Non-pigmented ciliary epithelial cell (primary cell): ENCODE data around the gene CAPN10.

Source experiments
- DNase-seq: peaks from one replicate; pipeline ENCODE4 v3.0.0-alpha.2; 2010; ENCODE audit warnings: low read depth

Gene CAPN10

DNA sequence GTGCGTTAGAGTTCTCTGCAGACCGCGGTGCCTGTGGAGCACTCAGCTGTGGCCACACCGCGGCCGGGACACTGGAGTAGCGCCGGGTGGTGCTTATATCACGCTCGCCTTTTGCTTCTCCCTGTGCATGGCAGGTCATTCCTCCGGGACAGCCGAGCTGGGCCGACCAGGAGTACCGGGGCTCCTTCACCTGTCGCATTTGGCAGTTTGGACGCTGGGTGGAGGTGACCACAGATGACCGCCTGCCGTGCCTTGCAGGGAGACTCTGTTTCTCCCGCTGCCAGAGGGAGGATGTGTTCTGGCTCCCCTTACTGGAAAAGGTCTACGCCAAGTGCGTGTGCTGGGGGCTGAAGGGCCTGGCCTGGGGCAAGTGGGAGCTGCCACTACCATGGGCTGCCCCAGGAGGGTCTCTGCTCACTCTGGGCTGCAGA is 4.2 kb downstream of the CAPN10 start:
- DNase-seq: no peak

DNA sequence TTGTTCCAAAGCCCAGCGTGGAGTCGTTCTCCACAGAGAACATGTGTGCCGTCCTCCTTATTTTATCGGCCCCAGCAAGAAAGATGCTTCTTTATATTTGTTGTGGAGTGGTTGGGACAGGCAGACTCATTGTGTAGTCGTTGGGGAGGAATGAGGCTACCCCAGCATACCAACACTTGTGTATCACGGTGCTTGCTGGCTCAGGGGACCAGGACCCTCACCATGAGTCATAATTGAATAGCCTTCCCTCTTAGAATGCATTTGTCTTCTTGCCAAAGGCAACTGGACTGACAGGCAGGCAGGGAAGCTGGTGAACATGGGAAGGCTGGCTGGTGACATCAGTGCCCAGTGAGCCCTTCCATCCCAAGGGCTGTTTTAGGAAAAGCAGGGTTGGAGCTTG is 4.7 kb downstream of the CAPN10 start:
- DNase-seq: no peak

DNA sequence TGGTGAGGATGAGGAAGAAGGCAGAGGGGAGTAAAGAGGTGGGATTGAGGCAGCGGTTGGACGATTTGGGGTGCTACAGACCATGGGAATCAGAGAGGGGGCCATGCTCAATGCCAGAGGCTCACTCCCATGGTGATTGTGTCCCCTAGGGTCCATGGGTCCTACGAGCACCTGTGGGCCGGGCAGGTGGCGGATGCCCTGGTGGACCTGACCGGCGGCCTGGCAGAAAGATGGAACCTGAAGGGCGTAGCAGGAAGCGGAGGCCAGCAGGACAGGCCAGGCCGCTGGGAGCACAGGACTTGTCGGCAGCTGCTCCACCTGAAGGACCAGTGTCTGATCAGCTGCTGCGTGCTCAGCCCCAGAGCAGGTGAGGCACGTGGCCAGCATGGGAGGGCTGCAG is 5.2 kb downstream of the CAPN10 start:
- no peak for DNase-seq

DNA sequence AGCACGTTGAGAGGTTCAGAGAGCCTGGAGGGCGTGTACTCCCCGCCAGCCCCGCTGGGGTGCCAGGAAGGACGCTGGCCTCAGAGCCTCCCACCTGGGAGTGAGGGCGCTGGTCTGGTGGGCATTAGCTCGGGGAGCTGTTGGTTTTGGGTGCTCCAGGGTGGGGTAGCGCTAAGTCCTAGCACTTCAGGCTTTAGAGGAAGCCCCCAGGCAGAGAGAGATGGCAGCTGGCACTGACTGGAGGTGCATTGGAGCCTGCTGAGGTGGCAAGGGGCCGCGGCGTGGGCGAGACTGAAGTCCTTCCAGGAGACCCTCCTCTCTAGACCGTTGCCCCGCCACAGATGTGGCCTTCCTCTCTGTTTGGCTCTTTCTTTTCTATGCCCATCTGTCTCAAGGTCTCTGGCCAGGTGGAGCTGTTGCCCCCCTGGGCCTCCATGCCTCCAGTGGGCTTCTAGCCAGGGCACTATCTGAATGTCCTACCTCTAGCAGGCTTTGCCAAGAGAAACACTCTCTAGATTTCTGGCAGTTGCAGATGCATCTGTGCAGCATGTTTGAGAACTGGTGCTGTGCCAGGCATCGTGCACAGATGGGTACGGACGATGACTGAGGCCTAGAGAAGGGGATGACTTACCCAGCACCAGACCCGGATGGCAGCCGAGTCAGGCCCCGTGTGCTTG is 6.6 kb downstream of the CAPN10 start:
- no peak for DNase-seq

DNA sequence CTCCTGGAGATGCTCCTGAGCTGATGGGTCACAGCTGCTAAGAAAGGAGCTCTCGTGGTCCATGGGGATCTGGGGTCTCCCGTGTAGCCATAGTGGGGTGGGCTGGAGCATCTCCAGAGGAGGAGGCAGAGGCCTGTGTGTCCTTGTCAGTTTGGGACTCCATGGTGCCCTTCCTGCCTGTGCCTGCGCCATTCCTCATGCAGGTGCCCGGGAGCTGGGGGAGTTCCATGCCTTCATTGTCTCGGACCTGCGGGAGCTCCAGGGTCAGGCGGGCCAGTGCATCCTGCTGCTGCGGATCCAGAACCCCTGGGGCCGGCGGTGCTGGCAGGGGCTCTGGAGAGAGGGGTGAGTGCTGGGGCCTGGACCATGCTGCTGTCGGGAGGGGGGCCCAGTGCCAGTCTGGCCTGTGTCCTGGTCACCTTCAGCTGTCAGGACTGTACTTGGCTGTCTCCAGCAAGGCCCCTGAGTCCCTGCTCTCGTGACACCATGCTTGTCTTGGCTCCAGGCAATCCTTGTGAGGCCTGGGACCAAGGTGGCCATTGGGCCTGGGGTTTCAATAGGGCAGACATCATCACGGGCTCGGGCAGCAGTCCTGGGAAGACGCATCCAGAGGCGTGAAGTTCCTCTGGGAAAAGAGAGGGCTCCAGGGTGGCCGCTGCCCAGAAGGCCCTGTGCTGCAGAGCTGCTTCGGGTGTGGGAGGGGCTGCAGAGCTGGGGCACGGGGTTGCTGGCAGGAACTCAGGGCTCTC is 7.3 kb downstream of the CAPN10 start:
- no peak for DNase-seq

DNA sequence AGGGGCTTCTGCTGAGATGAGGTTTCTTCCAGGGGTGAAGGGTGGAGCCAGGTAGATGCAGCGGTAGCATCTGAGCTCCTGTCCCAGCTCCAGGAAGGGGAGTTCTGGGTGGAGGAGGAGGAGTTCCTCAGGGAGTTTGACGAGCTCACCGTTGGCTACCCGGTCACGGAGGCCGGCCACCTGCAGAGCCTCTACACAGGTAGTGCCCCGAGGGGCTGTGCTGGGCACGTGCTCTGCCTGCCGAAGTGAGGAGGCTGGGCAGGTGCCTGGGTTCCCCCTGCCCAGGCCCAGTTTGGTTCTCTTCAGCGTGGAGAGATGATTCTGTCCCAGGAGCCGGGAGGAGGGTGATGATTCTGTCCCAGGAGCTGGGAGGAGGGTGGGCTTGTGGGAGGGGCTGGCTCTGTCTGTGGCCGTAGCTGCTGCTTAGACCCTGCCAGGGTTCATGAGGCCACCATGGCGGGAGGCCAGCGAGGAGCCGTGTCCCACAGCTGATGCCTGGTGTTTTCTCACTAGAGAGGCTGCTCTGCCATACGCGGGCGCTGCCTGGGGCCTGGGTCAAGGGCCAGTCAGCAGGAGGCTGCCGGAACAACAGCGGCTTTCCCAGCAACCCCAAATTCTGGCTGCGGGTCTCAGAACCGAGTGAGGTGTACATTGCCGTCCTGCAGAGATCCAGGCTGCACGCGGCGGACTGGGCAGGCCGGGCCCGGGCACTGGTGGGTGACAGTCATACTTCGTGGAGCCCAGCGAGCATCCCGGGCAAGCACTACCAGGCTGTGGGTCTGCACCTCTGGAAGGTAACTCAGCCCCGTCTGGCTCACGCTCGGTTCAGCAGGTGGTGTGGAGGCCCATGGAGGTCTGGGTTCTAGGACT is 8.2 kb downstream of the CAPN10 start:
- no peak for DNase-seq

DNA sequence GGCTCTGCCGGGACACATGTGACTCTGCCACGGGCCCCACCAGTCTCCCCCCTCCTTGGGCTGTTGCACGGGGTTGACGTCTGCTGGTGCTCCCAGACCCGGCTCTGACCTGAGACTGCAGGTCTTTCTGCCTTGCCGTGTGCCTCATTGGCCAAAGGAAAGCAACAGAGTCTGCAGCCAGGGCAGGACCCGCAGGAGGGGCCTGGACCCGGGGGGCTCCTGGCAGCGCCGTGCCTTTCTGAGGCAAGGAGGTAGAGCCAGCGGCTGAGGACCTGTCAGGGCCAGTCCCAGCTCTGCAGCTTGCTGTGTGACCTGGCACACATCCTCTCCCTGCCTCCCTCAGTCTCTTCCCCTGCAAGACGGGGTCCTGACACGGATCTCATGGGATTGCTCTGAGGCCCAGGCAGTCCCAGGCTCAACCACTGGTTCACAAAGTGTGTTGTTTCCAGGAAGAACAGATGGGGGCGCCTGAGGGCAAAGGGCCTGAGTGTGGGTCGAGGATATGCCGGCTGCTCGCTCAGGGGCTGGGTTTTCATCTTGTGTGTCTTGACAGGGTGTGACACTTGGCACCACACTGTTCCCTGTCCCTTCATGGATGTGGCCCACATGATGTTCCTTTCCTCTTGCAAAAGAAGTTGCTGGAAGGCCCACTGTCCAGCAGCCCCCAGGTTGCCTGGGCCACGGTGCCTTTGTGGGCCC is 9.0 kb downstream of the CAPN10 start:
- DNase-seq: no peak

DNA sequence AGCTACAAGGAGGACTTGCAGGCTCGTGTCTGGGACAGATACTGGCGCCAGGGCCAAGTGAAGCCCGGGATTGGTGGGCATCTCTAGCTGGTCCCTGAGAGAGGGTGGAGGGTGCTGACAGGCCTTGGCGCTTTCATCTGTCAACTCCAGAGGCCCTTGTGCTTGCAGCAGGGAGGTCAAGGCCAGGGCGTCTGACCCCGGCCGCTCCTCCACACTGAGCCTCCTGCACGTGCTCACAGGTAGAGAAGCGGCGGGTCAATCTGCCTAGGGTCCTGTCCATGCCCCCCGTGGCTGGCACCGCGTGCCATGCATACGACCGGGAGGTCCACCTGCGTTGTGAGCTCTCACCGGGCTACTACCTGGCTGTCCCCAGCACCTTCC is 9.5 kb downstream of the CAPN10 start:
- no peak for DNase-seq

DNA sequence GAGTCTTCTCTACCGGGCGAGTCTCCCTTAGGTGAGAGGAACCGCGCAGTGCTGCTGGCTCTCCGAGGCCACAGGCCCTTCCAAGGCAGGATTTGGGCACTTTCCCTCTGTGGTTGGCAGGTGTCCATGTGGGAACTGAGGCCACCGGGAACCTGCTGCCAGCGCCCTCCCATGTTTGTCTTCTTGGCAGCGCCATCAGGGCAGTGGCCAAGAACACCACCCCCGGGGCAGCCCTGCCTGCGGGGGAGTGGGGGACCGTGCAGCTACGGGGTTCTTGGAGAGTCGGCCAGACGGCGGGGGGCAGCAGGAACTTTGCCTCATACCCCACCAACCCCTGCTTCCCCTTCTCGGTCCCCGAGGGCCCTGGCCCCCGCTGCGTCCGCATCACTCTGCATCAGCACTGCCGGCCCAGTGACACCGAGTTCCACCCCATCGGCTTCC is 10.0 kb downstream of the CAPN10 start:
- no peak for DNase-seq

DNA sequence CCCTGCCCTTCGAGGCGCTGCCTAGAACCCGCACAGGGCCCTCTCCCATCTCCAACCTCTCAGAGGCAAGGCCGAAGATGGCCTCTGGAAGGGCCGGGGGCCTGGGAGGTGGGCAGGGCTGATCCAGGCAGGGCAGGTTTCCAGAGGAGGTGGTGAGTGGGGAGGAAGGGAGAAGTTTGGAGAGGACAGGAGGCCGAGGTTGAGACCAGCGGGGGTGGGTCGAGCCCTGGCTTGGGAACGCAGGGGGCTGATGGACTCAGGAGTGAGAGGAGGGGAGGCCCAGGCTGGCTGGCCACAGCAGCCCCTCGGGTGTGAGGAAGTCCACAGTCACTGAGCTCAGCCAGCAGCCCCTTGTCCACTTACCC is 10.5 kb downstream of the CAPN10 start:
- DNase-seq: no peak

DNA sequence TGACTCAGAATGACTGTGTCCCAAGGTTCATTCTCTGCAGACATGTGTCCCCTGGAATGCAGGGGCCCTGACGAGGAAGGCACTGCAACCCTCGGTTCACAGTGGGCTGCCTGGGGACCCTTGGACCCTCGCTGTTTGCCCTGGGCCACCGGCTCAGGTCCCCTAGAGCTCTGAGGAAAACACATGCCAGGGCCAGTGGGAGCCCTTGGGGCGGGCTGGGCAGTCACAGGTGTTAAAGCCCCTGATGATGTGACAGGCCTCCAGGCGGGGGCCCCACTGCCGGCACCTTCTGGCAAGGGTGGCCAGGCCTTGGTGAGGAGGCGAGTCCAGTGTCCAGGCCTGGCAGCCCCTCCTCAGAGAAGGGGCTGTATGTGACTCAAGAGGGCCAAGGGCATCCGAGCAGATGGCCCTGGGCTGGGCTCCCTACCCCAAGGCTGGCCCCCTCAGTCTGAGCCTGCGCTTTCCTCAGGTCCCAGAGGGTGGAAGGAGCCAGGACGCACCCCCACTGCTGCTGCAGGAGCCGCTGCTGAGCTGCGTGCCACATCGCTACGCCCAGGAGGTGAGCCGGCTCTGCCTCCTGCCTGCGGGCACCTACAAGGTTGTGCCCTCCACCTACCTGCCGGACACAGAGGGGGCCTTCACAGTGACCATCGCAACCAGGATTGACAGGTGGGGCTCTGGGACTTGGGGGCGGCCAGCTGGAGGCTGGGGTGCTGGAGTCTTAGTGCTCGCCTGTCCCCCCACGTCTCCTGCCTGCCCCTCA is 11.1 kb downstream of the CAPN10 start:
- DNase-seq: no peak

DNA sequence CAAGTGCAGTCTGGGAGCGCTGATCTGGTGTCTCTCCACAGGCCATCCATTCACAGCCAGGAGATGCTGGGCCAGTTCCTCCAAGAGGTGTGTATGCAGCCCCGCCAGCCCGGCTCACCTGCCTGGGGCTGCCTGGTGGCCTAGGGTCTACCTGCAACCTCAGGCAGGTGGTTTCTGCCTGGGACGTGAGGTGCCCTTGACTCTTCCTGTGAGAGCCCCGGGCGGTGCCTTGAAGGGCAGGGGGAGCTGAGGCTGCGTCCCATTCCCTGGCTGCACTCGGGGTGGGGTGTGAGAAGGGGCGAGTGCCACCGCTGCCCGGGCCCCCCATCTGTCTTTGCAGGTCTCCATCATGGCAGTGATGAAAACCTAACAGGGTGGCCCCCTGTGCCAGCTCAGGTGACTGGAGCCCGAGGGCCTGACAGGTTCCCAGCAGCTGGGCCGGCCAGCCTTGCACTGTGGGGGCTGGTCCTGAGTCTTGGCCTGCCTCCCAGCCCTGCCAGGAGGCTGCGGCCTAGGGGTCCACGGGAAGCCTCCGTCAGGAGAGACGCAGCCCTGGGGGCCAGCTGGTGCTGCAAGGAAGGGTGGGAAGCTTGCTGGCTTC is 11.9 kb downstream of the CAPN10 start:
- DNase-seq: no peak

DNA sequence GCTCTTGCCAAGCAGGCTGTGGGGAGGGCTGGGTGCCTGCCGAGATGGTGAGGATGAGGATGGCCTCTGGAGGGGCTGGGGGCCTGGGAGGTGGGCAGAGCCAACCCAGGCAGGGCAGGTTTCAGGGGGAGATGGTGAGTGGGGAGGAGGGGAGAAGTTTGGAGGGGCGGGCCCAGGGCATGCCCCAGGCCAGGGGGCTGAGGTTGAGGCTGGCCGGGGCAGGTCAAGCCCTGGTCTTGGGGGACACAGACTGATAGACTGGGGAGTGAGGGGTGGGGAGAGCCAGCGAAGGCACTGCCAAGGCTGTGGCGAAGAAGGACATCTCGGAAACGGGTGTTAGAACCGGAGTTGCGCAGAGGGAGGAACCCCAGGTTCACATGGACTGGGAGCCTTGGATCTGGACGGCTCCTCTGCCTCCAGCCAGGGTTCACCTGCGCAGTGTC is 12.6 kb downstream of the CAPN10 start:
- DNase-seq: no peak

DNA sequence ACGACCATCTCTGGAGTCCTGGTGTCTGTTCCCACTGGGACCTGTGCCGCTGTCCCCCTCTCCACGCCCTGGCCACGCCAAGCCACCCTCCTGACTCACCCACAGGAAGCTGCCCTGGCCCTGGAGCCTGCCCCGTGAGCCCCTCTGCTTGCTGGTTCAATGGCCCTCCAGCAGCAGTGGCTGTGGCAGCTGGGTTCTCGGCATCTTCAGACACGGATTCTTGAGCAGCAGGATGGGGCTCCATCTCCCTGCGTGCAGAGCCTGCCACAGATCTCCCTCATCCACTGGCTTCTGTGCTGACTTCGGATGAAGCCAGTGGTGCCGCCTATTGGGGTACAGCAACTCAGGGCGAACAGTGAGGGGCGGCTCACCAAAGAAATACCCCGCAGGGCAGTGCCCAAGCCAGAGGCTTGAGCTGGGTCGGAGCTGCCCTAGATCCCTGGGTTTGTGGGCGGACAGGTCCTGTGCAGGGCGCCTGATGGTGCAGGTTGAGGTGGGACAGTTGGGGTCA is 14.0 kb downstream of the CAPN10 start:
- DNase-seq: no peak

DNA sequence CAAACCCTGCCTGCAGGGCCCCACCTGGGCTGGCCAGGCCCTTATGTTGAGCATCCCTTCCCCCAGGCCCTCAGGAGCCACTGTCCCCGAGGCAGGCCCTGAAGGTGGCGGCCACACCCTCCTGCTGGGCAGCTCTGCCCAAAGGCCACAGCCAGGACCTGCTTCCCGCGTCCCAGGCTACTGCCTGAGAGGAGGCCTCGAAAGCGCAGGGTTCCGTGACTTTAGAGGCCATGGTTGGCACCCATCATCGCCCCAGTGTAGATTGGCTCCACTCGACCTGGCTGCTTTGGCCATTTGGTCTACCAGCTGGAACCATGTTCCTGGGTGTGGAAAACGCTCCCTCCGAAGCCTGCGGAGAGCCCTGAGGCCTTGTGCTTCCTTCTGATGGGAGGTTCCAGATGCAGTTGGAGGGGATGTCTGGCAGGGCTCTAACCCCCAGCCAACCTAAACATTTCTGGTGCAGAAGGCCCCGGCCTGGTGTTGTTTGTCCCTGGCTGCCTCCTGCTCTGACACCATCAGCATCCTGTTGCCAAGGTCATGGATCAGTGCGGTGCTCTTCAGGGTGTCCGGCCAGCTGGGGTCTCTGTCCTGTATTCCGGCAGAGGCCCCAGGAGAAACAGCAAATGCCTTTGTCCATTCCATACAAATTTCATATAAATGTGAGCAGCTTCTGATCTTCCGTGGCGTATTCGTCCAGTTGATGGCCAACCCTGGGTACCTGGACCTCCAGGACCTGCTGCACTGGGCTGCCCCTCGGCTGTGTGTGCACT is 14.7 kb downstream of the CAPN10 start:
- no peak for DNase-seq

DNA sequence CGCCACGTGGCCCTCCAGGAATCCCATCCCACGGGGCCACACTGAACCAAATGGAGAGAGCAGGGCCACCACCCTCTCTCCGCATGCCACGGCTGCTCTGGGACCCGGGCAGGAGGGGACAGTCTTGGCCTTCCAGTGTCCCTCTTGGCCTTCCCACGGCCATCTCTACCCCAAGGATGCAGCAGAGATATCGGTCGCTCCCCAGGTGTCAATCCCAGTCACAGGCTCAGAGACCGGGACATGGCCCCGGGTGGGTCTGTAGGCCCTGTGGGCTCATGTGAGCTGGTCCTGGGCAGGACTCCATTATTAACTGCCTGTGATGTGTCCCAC is 15.3 kb downstream of the CAPN10 start:
- no peak for DNase-seq

DNA sequence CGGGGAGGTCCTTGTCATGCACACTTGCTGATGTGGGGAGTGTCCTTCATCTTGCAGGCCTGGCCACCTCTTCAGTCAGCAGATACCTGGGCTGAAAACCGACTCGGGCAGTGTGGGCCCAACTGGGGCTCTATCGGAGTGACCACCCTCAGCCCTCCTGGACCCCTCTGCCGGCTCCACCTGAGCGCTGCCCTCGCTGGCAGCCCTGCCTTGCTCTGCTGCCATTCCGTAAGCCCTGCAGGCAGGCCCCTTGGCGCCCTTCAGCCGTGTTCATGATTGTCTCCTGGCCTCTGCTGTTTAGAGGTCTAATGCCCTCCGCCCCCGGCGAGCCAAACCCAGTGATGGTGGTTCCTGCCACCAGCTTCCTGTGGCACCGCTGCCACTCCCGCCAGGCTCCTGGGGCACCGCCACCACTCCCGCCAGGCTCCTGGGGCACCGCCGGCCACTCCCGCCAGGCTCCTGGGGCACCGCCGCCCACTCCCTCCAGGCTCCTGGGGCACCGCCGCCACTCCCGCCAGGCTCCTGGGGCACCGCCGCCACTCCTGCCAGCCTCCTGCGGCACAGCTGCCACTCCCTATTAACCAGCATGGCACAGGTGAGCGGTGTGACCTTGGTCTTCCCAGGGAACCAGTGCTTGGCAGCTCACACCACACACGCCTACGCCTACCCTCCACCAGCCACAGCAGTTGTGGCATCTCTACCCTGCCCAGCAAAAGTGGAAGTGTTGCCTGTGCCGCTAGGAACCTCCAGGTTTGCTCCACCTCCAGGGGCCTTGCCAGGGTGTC is 15.9 kb downstream of the CAPN10 start:
- no peak for DNase-seq

DNA sequence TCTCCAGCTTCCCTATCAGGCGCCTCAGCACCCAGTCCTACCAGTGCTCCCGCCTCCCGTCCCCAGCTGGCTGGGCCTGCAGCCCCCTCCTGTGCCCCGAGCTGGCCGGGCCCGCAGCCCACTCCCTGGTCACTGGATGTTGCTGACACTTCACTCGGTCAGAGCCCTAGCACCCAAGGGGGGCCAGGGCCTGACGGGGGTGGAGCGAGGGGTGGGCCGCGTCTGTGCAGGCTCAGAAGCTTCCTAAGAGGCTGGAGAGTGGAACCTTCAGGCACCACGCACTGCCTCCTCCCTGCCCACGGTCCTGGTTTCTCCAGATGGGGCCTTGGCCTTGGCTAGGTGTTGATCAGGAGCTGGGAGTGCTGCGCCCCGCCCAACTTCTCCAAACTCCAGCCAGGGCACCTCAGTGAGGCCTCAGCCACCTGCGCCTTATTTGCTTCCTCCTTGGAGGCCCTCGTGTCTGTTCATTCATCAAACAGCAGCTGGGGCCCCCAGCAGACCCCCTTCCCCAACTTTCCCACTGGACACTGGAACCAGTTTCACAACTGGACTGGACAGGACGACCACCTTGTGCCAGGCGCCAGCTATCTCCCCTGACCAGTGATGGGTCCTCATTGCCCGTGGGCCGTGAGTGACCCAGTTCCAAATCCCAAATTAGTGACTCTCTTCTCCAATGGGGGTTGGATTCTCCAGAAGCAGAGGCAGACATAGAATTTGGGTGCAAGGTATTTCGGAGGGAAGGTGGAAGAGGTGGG is 16.7 kb downstream of the CAPN10 start:
- no peak for DNase-seq

DNA sequence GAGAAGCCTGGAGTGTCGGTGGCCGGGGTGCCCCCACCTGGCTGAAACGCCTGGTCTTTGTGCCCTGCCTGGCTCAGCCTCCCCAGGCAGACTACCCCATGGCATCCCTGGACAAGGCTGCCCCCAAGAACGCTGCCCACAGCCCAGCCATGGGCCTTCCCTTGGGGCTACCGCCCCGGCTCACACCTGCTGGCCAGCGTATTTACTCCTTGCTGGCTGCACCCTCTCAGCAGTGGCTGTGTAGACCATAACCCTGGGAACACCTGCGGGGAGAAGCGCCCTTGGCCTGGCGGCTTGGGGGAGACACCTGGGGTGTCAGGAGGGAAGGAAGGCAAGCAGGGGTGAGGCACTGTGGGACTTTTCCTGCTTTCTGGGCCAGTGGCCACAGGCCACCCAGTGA is 17.3 kb downstream of the CAPN10 start:
- DNase-seq: no peak
